HG03432 (cell line): ENCODE results near the gene ZMAT5.

ENCODE experiments used
- ATAC-seq: cut with Tn5 transposase; IDR thresholded peaks from one replicate; pipeline ENCODE4 v1.9.1; 2021; ENCODE audit warnings: mild to moderate bottlenecking, moderate library complexity; ENCODE audit not compliant: unreplicated experiment

Gene ZMAT5

DNA sequence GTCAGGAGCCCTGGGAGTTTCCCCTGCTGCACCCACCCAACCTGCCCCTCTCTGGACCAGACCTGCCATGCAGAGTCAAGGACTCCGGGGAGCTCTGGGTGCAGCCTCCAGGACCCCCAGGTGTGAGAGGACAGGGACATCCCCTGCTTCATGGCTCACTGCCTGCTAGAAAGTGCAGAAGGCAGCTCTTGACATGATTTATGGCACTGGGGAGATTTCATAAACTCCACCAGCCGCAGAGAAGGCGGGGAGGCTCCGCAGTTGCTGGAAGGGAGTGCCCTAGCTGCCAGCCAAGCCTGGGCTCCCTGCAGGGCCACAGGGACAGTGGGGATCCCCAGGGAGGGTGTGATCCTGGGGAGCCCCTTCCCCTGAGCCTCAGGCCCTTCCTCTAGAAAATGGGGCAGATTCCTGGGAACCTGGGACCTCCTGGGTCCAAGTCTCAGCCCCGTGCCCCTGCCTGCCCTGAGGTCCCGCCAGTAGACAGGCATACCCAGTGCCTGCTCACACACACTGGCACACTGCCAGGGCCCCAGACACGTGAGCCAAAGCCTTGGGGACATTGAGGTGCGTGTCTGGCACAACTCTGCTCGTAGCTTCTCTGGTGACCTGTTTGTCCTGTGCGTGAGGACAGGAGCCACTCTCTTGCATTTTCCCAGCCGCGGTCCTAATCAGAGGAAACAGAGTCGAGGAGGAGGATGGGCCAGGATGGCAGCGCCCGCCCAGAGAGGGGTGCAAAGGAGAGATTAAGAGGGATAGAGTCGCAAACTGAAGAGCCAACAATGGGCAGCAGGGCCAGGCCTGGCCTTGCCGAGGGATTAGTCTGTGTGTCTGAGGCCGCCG is 33.2 kb downstream of the ZMAT5 start:
- ATAC-seq = no peak

DNA sequence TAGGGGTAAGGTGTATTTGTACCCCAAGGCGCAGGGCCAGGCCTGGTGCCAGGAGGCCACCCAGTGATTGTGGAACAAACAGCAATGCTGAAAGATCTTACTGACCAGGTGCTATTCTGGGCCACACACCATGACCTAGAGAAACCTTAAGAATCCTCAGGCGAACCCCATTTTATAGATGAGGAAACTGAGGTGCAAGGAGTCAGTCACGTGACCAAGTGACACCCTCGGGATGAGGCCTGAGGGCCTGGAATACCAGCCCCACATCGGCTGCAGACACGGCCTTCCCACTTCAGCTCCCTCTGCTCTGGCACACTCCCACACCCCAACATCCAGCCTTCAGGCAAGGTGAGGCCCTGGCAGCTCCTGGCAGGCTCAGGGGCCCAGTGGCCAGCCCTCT is 33.9 kb downstream of the ZMAT5 start:
- no peak for ATAC-seq

DNA sequence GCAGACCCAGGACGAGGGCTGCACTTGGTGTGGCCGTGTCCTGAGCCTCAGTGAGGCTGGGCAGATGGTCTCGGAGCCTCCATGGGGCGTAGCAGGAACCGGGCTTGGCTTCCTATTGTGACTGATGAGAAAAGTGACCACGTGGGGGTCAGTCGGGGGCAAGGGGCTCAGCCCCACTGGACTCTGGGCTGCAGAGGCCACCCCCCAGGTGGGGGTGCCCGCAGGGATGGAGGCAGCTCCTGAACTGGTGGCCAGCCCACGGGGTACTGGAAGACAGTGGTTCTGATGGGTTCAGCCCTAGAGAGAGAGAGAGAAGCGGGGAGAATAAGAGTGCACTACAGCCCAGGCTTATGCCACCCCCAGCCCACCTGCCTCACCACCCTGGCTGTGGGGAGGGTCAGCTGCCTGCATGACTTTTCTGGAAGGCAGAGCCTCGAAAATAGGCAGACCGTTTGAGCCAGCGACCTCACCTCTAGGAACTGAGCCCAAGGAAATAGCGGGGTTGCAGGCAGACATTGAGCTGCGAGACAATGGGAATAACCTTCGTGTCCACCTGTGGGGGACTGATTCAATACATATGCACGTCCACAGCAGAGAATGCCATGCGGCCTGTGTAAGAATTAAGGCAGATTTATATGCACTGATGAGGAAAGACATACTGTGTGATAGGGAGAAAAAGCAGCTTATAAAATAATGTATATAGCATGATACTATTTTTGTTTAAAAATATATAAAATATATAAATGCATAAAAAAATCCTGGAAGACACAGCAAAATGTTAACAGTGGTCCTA is 35.6 kb downstream of the ZMAT5 start:
- no peak for ATAC-seq

DNA sequence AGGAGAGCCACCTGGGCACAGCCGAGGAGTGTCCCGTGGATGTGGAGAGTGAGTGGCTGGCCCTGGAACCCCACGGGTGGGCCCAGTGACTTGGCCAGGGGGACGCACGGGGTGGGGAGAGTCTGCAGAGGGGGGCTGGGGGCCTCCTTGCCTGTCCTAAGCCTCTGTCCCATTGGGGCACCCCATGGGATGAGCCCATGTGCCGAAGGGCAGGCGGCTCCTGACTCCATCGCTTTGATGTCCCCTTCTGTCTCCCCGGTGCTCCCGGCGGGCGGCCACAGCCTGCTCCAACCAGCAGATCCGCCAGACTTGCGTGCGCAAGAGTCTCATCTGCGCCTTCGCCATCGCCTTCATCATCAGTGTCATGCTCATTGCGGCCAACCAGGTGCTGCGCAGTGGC is 37.6 kb downstream of the ZMAT5 start:
- ATAC-seq = no peak

DNA sequence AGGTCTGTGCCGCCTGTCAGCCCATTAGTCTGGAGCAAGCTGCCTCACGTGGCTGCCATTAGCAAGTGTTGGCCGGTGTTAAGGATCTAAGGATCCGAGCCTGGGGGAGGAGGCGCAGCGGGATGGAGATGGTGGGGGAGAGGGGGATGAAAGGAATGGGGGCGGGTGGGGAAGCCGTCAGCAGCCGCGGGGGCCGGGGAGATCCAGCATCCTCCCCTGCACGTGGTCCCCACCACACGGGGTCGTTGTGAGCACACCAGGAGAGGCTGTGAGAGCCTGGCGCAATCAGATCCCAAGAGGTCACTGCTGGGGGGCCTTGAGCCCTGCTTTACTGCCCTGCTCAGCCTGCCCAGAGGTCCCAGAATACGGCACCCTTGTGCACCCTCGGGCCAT is 39.7 kb downstream of the ZMAT5 start:
- ATAC-seq = no peak

DNA sequence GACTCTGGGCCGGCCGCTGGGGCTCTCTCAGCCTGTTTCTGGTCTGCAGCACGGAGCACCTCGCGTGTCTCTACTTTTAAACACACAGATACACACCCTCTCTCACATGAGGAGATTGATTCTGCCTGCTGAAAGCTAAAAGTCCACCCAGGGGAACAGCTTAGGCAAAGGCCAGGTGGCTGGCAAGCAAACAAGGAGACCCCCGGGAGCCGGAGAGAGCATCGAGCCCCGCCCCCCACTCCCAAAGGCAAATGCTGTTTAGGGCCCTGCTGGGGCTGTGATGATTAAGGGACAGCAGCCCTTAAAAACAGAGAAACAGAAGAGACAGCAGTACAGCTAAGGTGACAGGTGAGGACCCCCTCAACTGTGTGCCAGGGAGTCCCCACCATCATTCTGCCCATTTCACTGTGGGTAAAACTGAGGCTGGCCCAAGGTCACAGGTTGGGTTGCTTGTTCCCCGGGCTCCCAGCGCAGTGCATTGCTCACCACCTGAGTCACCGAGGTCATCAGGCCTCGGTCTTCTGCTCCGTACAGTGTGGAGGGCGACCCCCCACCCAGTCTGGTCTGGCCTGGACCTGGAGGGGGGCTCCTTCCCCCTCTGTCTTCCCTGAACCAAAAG is 40.2 kb downstream of the ZMAT5 start:
- ATAC-seq = no peak

DNA sequence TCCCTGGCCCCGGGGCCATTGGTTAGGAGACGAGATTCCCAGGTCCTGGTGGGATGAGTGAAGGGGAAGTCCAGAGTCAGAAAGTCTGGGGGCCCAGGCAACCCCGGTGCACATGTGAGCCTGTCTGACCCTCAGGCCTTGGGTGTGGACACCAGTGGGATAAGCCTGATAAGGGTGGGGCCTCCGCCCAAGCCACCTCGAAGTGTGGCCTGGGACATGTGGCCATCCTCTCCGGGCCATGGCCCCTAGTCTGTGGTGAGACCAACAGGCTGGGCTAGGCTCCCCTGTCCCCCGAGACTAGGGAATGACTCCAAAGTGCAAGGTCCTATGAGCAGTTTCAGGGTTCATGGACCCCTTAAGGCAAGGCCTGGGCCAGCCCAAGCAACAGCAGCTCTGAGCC is 40.7 kb downstream of the ZMAT5 start:
- no peak for ATAC-seq

DNA sequence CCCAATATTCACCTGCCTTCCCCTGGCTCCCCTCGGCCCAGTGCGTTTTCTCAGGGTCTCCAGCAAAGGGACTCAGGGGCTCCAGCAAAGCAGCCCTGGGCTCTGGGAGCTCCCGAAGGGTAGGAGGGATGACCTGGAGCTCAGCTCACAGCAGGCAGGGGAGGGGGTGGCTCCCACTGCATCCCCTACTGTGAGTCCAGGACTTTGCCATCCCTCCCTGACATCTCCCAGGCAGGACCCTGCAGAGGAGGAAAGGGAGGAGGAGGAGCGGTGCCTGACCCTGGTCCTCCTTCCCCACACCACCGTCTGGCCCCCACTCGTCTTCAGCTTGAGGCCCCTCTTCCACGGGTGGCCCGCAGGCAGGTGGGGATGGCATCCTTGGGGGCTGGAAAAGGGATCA is 42.0 kb downstream of the ZMAT5 start:
- ATAC-seq = no peak

DNA sequence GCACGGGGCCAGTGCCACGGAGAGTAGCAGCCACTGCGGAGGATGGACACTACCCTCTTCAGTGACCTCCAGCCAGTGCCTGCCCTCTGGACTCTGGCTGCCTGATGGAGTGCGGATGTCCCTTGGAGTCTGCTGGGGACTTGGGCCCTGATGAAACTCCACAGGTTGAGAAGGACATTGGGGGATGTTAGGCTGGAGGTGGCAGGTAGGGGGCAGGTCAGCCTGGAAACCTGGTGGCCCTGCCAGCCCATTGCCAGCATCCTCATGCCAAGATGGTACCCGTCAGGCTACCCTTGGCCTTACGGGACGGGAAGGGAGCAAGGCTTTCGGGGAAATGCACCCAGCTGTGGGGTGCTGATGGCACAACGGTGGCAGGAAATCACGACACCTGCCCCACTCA is 43.0 kb downstream of the ZMAT5 start:
- no peak for ATAC-seq

DNA sequence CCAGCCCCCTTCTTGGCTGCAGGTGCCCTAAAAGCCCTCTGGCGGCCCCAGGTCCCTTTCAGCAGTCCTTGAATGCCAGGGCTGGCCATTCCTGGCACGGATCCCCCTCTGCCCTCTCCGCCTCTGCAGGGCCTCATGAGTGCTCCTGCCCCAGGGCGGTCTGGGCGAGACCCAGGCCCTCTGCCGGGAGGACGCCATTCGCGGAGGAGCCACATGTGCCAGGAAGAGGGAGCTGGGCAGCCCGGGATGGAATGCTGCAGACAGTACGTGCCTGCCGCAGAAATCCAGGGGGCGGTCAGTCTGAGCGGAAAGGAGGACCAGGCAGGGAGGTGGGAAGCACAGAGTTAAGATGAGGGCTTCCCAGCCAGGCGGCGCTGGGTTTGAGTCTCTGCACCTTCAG is 44.2 kb downstream of the ZMAT5 start:
- ATAC-seq = no peak

DNA sequence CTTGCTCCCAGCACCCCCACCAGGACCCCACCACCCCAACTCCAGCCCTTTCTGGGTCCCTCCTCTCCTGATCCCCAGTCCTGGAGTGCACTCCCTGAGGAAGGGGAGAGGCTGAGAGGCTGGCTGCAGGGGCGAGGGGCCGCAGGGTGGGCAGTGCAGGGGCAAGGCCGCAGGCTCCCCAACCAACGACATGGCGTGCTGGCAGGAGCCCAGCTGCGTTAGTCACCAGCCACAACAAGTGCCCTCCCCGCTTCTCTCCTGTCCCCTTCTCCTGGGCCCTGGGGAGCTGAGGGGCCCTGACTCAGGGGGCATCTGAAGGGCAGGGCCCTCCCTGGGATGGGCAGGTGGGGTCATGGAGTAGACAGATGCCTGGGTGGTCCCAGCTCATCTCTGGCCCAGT is 44.7 kb downstream of the ZMAT5 start:
- ATAC-seq = no peak

DNA sequence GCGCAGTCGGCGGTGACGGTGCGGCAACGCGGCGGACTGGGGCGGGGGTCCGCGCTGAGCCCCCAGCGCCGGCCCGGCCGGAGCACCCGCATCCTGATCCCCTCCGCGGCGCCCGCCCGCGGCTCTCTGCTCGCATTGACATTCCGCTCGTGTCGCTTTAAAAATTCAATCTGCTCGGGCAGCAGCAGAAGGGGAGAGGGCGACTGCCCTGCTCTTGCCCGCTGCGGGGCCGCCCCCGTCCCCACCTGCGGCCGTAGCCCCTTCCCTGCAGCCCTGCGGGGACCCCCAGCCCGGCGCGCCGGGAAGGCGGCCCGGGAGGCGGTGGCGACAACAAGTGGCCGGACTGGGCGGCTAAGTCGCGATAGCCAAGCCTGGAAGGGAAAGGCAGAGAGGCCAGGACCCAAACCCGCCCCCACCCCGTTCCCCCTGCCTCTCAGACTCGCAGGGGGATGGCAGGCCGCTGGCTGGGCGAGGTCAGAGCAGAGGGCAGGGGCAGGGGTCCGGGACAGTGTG is 45.9 kb downstream of the ZMAT5 start:
- ATAC-seq = no peak

DNA sequence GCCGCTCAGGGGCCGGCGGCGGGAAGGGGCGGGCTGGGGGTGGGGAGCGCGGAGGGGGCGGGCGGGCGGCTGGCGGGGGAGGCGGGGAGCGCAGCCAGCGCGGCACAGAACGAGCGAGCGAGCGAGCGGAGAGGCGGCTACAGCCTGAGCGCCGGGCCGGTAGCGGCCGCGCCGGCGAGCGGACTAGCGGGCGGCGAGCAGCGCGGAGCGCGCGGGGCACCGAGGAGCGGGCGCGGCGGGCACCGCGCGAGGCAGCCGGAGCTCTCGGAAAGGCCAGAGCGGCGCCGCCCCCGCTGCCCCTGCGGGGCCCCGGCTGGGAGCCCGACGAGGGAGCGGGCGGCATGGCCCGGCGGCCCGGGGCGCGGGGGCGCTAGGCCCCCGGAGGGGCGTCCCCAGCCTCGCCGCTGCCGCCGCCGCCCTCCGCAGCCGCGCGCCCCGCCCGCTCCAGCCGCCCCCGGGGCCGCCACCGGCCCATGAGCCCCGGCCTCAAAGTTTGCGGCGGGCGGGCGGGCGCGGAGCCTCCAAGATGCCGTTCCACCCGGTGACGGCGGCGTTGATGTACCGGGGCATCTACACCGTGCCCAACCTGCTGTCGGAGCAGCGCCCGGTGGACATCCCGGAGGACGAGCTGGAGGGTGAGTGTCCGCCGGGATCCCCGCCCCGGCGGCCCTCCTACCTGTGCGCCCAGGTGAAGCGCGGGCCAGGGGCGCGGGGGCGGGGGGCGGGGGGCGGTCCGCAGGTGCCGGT is 46.7 kb downstream of the ZMAT5 start, which contains the start of gene CABP7:
Gene CABP7 (plus strand): TSS at position 105 of the 747 bp plus-strand sequence. CDS start 422 bp downstream, at position 527.
- ATAC-seq = no peak

DNA sequence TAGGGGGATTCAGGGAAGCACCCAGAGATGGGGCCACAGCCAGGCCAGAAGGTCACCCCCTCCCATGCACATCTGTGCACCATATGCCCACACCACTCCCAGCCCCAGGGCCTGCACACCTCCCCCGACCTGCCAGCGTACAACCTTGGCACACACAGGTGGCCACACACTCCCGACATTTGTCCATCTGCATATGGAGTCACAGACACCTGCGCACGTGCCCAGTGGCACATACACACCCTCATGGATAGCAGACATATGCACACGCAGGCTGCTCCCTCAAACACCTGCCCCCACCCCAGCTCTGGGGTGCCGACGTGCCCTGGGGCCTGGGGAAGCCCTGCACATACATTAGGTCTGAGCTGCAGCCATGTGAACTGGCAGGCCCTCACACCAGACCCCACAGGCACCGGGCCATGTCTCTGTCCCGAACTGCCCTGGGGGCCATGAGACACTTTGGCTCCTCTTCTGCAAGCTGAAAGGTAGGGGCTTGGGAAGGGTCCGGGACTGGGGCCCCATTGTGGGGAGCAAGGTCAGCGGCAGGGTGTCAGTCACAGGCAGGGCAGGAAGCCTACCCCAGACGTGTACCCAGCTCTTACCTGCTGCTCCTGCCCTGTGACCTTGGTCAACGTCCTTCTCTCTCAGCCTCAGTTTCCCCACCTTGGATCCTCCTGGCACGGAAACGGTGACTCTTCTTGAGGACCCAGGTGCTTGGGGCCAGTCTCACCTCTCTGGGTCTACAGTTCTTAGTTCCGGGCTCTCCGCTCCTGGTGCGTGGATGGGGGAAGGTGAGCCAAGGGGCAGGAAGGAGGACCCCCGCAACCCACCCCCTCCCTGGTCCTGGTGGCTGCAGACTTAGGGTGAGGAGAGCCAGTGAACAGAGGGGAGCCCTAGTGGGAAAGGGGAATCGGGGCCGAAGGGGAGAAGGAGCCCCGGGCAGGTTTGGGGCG is 47.6 kb downstream of the ZMAT5 start:
- ATAC-seq = no peak

DNA sequence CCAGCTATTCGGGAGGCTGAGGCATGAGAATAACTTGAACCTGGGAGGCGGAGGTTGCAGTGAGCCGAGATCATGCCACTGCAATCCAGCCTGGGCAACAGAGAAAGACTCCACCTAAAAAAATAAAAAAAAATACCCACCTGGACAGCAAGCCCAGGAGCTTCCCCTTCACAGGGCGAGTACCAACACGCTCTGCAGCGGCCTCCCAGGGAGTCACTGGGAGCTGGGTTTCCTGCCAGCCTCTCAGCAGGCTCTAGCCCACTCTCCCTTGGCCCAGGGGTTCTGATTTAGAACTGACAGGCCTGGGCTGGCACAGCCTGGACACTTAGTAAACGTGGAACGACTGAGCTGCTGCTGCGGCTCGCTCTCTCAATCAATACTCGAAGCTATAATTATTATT is 49.0 kb downstream of the ZMAT5 start:
- ATAC-seq = no peak

DNA sequence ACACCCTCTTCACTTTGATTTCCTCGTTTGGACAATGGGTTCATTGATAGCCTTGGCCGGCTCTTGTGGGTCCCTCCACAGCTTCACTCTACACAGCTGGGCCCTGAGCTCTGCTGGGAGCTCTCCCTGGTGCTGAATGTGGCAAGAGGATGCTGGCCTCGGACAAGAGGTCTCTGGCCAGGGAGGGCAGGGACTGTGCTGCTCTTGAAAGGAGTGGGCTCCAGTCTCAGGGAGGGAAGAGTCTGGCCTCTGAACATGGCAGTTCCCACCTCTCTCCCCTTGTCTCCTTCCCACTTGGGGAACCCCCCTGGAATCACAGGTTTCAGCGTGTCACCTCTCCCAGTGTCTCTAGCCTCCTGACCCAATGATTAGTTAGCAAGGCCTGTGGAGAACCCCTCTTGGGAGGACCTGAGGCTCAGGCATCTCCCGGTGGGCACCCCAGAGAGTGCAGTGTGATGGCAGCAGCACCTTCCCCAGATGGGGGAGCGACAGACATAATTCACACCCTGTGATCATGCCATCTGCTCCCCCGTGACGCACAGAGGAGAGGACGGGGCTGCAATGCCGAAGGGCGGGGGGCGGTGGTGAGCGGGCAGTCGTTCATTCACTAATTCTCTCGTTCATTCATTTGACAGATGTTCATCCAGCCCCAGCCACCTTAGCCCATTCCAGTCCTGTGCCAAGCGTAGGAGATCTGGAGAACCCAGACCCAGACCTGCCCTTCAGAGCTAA is 49.8 kb downstream of the ZMAT5 start:
- no peak for ATAC-seq

DNA sequence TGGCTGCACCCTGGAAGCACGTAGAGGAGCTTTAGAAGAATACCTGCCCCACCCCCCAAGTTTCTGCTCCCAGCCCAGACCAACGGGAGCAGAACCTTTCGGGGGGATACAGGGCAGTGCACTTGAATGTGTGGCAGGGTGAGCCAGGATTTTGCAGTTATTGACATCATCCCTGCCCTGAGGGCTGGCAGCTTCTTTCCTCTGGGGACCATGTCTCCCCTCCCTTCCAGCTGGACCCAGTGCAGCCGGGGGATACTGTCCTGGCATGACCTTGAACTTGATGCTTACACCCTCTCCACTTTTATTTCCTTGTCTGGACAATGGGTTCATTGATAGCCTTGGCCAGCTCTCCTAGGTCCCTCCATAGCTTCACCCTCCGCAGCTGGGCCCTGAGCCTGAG is 51.1 kb downstream of the ZMAT5 start:
- no peak for ATAC-seq

DNA sequence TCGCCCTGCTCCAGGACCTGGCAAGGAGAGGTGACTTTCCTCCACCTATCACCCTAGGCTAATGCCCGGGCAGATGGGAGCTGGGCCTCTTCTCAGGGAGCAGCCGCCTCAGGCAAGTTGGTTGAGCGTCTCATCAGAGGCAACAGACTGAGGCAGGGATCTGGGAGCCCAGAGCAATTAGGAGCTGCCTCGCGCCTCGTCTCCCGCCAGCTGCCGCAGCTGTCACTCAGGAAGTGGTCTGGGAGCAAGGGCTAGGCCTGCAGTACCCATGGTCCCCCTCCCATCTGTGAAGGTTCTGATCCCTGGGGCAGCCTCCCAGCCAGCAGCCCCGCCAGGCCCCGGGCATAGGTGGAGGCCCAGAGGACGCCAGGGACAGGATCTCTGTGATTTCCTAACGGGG is 51.6 kb downstream of the ZMAT5 start:
- no peak for ATAC-seq

DNA sequence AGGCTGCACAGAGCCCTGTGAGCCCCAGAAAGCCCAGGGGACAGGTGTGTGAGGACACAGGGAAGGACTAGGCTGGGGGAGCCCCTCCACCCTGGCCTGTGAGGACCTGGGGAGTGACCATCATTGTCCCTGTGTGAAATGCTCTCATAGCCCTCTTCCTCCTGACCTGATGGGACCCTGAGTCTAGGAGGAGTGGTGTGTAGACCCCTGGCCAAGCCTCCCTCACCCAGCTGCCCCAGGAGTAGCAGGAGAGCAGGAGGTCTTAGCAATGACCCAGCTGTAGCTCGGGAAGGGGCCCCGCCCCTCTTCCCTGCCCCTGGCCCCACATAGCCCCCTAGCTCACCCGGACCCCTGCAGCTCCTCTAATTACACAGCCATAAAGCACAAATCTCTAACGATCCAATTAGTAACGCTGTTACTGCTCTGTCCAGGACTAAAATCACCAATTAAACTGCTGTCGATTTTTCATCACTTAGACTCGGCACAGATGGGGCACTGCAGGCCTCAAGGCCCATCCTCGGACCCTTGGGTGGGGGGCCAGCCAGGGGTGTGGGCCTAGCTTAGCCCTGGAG is 53.6 kb downstream of the ZMAT5 start:
- ATAC-seq = no peak
